ENCODE results near the gene EXOC3.

GRCh38 chr5:513216-514100, 70.5 kb downstream of the EXOC3 start:
- TF ChIP-seq CTCF (IDR thresholded peaks at IDR 0.05; ENCODE audit: control extremely low read depth in 1 of 3, insufficient read depth in 1 of 3, low read depth in 1 of 3, low read length in 3 of 3) (no peak), POLR2A (IDR thresholded peaks at IDR 0.05; ENCODE audit: control extremely low read depth in 1 of 2, low read depth in 2 of 2, low read length in 2 of 2) (no peak), ZNF274 (IDR thresholded peaks at IDR 0.05; ENCODE audit: borderline replicate concordance, extremely low read depth, low read length) (no peak), POLR2AphosphoS5 (IDR thresholded peaks at IDR 0.05; ENCODE audit: low read depth, low read length) (no peak), SIN3A (conservative IDR thresholded peaks at IDR 0.05 in 1 of 2, IDR thresholded peaks at IDR 0.05 in 1 of 2; ENCODE audit: low read depth in 1 of 2, low read length in 2 of 2) (no peak)
